Endodermal cell (in vitro differentiated cells): ENCODE data around the gene LGI2. TPM values are rescaled to one million over a fixed set of nuclear protein-coding genes. Genes with fewer than 3 reads are reported as not detected.

Experiments
- DNase-seq: peaks from one replicate; pipeline ENCODE4 v3.0.0-alpha.2; 2017
- H3K27ac ChIP-seq: 2 replicates; pipeline ENCODE4 v1.5.1; 2013; ENCODE audit warnings: mild to moderate bottlenecking, low read depth, low read length, moderate library complexity
- H3K27me3 ChIP-seq: 2 replicates; pipeline ENCODE4 v1.6.1; 2013; ENCODE audit warnings: mild to moderate bottlenecking, low read length, moderate library complexity; ENCODE audit not compliant: insufficient read depth, control insufficient read depth, poor library complexity, severe bottlenecking
- H3K36me3 ChIP-seq: 2 replicates; pipeline ENCODE4 v1.7.0; 2013; ENCODE audit warnings: mild to moderate bottlenecking, low read length, moderate library complexity; ENCODE audit not compliant: control insufficient read depth, insufficient read depth
- H3K4me1 ChIP-seq: one replicate; pipeline ENCODE4 v1.7.0; 2013; ENCODE audit warnings: low read length; ENCODE audit not compliant: control insufficient read depth, insufficient read depth
- H3K4me3 ChIP-seq: 2 replicates; pipeline ENCODE4 v1.5.1; 2013; ENCODE audit warnings: mild to moderate bottlenecking, low read length, moderate library complexity
- H3K9ac ChIP-seq: 2 replicates; pipeline ENCODE4 v1.6.1; 2013; ENCODE audit warnings: mild to moderate bottlenecking, low read length, moderate library complexity; ENCODE audit not compliant: poor library complexity, severe bottlenecking; ENCODE audit errors: extremely low read depth
- H3K9me3 ChIP-seq: 2 replicates; pipeline ENCODE4 v1.6.1; 2013; ENCODE audit warnings: mild to moderate bottlenecking, low read length, moderate library complexity; ENCODE audit not compliant: control insufficient read depth
- H3K27ac Mint-ChIP-seq: 2 replicates; pipeline ENCODE4 v1.8.0; 2020; ENCODE audit warnings: mixed read lengths
- H3K27me3 Mint-ChIP-seq: 2 replicates; pipeline ENCODE4 v1.8.0; 2021; ENCODE audit warnings: mild to moderate bottlenecking, mixed read lengths; ENCODE audit not compliant: insufficient read depth
- H3K36me3 Mint-ChIP-seq: 2 replicates; pipeline ENCODE4 v1.8.0; 2020; ENCODE audit warnings: low read depth, mixed read lengths
- H3K4me1 Mint-ChIP-seq: 2 replicates; pipeline ENCODE4 v1.8.0; 2020; ENCODE audit warnings: mixed read lengths
- H3K4me3 Mint-ChIP-seq: 2 replicates; pipeline ENCODE4 v1.8.0; 2020; ENCODE audit warnings: mild to moderate bottlenecking, moderate library complexity, mixed read lengths
- H3K9me3 Mint-ChIP-seq: 2 replicates; pipeline ENCODE4 v1.8.0; 2020; ENCODE audit warnings: mild to moderate bottlenecking, mixed read lengths
- WGBS, 2 experiments: methylation state at CpG; one replicate each; pipeline versions ENCODE4 v1.1.5 to v1.1.7; 2013; ENCODE audit warnings: missing lambda C conversion rate in 2 of 2, mixed read lengths in 1 of 2; ENCODE audit not compliant: insufficient coverage in 1 of 2, insufficient read length in 1 of 2; 5-methylcytosine and 5-hydroxymethylcytosine counted together
- total RNA-seq, 2 donors: library from RNA; stranded (reverse); fragmentation: NEBNext Ultra II Directional in 1 of 2; extraction: Animal tissue kit (Norgen Biotek cat#: 25700) in 1 of 2; gene quantifications; 2 replicates in 1 of 2; 3 replicates in 1 of 2; pipeline ENCODE4 v1.2.1, GENCODE V29; 2021
- TF ChIP-seq, protein P1 (sequence below): fragments of 200-600 bp; sonication (generic); conservative IDR thresholded peaks from 2 replicates; pipeline ENCODE4 v1.5.0; 2021; ENCODE audit warnings: antibody characterized with exemption, mild to moderate bottlenecking

LGI2 gene
- total RNA-seq, 2 donors from 2014 or later: 6.5 to 15.9 TPM

DNA sequence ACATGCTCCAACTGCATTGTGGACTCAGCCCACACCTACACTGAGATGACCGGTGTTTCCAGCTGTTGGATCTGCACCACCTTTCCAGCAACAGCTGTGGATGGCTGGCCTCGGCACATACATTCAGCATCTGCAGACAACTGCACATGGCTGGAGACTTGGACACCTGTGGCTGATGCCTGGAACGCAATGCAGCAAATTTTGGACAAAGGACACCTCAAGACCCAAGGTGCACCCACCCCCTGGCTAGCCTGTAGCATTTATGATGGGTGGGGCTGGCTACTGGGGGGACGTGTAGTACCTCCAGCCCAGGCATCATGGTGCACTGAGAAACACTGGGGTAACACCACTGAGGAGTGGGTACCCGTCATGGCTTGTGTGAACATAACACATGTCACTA, 60.6 kb downstream of the LGI2 start:
- Histone ChIP-seq H3K27ac (no peak overlapping the region), H3K27me3 (no peaks in the 10 kb centered on the region), H3K4me3 (no peak overlapping the region), H3K9ac (no peak overlapping the region), H3K36me3 (no peaks in the 10 kb centered on the region), H3K4me1 (no peaks in the 10 kb centered on the region), H3K9me3 (peaks cover 20% of the 10 kb centered on the region)
- Mint-ChIP-seq H3K4me1 (peaks cover 6% of the 10 kb centered on the region), H3K27me3 (peaks cover 3% of the 10 kb centered on the region), H3K4me3 (no peak overlapping the region), H3K27ac (no peak overlapping the region), H3K36me3 (no peaks in the 10 kb centered on the region), H3K9me3 (peaks cover 19% of the 10 kb centered on the region)
- TF ChIP-seq, protein P1, sequence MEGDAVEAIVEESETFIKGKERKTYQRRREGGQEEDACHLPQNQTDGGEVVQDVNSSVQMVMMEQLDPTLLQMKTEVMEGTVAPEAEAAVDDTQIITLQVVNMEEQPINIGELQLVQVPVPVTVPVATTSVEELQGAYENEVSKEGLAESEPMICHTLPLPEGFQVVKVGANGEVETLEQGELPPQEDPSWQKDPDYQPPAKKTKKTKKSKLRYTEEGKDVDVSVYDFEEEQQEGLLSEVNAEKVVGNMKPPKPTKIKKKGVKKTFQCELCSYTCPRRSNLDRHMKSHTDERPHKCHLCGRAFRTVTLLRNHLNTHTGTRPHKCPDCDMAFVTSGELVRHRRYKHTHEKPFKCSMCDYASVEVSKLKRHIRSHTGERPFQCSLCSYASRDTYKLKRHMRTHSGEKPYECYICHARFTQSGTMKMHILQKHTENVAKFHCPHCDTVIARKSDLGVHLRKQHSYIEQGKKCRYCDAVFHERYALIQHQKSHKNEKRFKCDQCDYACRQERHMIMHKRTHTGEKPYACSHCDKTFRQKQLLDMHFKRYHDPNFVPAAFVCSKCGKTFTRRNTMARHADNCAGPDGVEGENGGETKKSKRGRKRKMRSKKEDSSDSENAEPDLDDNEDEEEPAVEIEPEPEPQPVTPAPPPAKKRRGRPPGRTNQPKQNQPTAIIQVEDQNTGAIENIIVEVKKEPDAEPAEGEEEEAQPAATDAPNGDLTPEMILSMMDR: no peak
- 89 to 90% methylated on average over 3 to 5 of the region's 5 CpGs for WGBS, 2 experiments
- DNase-seq: no peak

DNA sequence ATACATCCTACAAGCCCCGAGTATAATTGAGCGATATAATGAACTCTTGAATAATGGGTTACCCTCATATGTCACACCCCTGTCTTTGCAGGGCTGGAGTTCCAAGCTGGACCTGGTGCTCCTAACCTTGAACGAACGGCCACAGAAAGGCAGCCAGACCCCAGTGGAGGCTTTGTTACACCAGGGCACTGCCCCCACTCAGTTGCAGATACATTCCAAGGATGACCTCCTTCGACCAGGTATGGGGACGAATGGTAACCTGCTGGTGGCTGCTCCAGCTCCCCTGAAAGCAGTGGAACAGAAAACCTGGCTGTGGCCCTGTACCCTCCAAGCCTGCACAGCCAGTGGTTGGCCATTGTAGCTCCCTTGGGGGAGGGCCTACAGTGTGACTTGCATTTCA, 61.3 kb downstream of the LGI2 start:
- H3K9me3 ChIP-seq: peaks cover 24% of the 10 kb centered on the region
- Mint-ChIP-seq H3K27ac (no peak overlapping the region), H3K4me3 (no peak overlapping the region), H3K9me3 (peaks cover 26% of the 10 kb centered on the region), H3K4me1 (peaks cover 6% of the 10 kb centered on the region), H3K27me3 (peaks cover 3% of the 10 kb centered on the region), H3K36me3 (no peaks in the 10 kb centered on the region)
- 92 to 93% methylated on average over 6 of the region's 6 CpGs for WGBS, 2 experiments
- no peak overlapping the region for H3K27ac ChIP-seq
- H3K27me3 ChIP-seq: no peaks in the 10 kb centered on the region
- TF ChIP-seq, protein P1: no peak
- no peak overlapping the region for H3K4me3 ChIP-seq
- no peaks in the 10 kb centered on the region for H3K36me3 ChIP-seq
- DNase-seq: peak; percentile 14
- H3K9ac ChIP-seq: no peak overlapping the region
- H3K4me1 ChIP-seq: no peaks in the 10 kb centered on the region

DNA sequence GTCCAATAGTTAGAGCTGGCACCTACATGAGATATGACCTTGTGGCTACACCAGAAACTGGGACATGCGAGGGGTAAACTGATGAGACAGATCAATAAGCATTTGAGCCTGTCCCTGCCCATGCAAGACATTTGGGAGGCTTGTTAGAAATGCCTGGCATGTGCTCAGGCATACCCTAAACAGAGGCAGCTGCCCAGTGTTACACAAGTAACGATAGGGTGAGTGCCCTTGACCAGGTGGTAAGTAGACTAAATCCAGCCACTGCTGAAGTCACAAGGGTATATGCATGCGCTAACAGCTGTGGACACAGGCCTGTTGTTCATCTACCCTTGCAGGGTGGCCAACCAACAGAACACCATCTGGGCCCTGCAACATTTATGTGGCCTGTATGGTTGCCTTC, 61.8 kb downstream of the LGI2 start:
- Mint-ChIP-seq H3K36me3 (no peaks in the 10 kb centered on the region), H3K4me1 (peaks cover 6% of the 10 kb centered on the region), H3K27ac (no peak overlapping the region), H3K27me3 (peaks cover 3% of the 10 kb centered on the region), H3K4me3 (no peak overlapping the region), H3K9me3 (peaks cover 28% of the 10 kb centered on the region)
- Histone ChIP-seq H3K9me3 (peaks cover 24% of the 10 kb centered on the region), H3K4me3 (no peak overlapping the region), H3K27ac (no peak overlapping the region), H3K4me1 (no peaks in the 10 kb centered on the region), H3K9ac (no peak overlapping the region), H3K36me3 (no peaks in the 10 kb centered on the region), H3K27me3 (no peaks in the 10 kb centered on the region)
- DNase-seq: peak; percentile 26
- 93 to 97% methylated on average over 3 of the region's 3 CpGs for WGBS, 2 experiments
- TF ChIP-seq, protein P1: no peak
